SK-N-SH treated with all-trans-retinoic acid at 6 μM for 48 hours (cell line): Measurements from ENCODE around the gene TBC1D16.
"Not testable (repeated sequence)": the region's sequence is repeated elsewhere in the genome, so short reads cannot be mapped to it uniquely, and the experiment has no call there.

Experiments
- ATAC-seq: fragments of 200-7000 bp; cut with Tn5 transposase; 3 replicates; pipeline ENCODE4 v1.9.1; 2020; ENCODE audit warnings: mild to moderate bottlenecking, moderate library complexity
- ARNTL ChIP-seq: fragments of 450-650 bp; formaldehyde crosslinking; IDR thresholded peaks from 2 replicates; pipeline ENCODE4 v1.5.0; 2020; ENCODE audit warnings: low read depth, mild to moderate bottlenecking, moderate library complexity, borderline replicate concordance
- BACH2 ChIP-seq: fragments of 250-450 bp; sonication (Bioruptor Pico); IDR thresholded peaks from 2 replicates; pipeline ENCODE4 v1.9.0; 2021; ENCODE audit warnings: mild to moderate bottlenecking, borderline replicate concordance
- CREB5 ChIP-seq: fragments of 250-450 bp; sonication (Bioruptor Pico); IDR thresholded peaks from 2 replicates; pipeline ENCODE4 v1.5.1; 2020; ENCODE audit warnings: low read depth, mild to moderate bottlenecking, moderate library complexity
- CSDC2 ChIP-seq: fragments of 250-450 bp; sonication (Bioruptor Pico); IDR thresholded peaks from 2 replicates; pipeline ENCODE4 v1.5.0; 2020; ENCODE audit warnings: mild to moderate bottlenecking, moderate library complexity
- CSRNP3 ChIP-seq: fragments of 250-450 bp; sonication (Bioruptor Pico); IDR thresholded peaks from 2 replicates; pipeline ENCODE4 v1.5.1; 2021; ENCODE audit warnings: mild to moderate bottlenecking, moderate library complexity
- ESRRG ChIP-seq: fragments of 250-450 bp; sonication (Bioruptor Pico); IDR thresholded peaks from 2 replicates; pipeline ENCODE4 v1.6.1; 2021; ENCODE audit warnings: mild to moderate bottlenecking
- GLIS3 ChIP-seq: fragments of 250-450 bp; sonication (Bioruptor Pico); IDR thresholded peaks from 2 replicates; pipeline ENCODE4 v1.5.0; 2020; ENCODE audit warnings: mild to moderate bottlenecking, moderate library complexity
- ISL1 ChIP-seq: fragments of 250-450 bp; sonication (Bioruptor Pico); IDR thresholded peaks from 2 replicates; pipeline ENCODE4 v2.1.2; 2022; ENCODE audit warnings: mild to moderate bottlenecking, moderate library complexity
- OSR1 ChIP-seq: fragments of 250-450 bp; sonication (Bioruptor Pico); IDR thresholded peaks from 2 replicates; pipeline ENCODE4 v1.8.0; 2022; ENCODE audit warnings: moderate library complexity, mild to moderate bottlenecking, inconsistent platforms
- PATZ1 ChIP-seq: fragments of 250-450 bp; sonication (Bioruptor Pico); IDR thresholded peaks from 2 replicates; pipeline ENCODE4 v1.8.0; 2020; ENCODE audit warnings: mild to moderate bottlenecking, moderate library complexity, borderline replicate concordance
- POU6F1 ChIP-seq: fragments of 250-450 bp; sonication (Bioruptor Pico); IDR thresholded peaks from 2 replicates; pipeline ENCODE4 v1.8.0; 2021; ENCODE audit warnings: low read depth, mild to moderate bottlenecking, moderate library complexity, borderline replicate concordance
- PPARA ChIP-seq: fragments of 250-450 bp; sonication (Bioruptor Pico); IDR thresholded peaks from 2 replicates; pipeline ENCODE4 v1.5.0; 2020; ENCODE audit warnings: mild to moderate bottlenecking, borderline replicate concordance
- RARB ChIP-seq: fragments of 250-450 bp; sonication (Bioruptor Pico); IDR thresholded peaks from 2 replicates; pipeline ENCODE4 v1.8.0; 2021; ENCODE audit warnings: mild to moderate bottlenecking, moderate library complexity
- SNAI2 ChIP-seq: fragments of 250-450 bp; sonication (Bioruptor Pico); IDR thresholded peaks from 2 replicates; pipeline ENCODE4 v1.5.0; 2020; ENCODE audit warnings: mild to moderate bottlenecking, moderate library complexity
- TCF4 ChIP-seq: fragments of 250-450 bp; sonication (Bioruptor Pico); IDR thresholded peaks from 2 replicates; pipeline ENCODE4 v1.8.0; 2021; ENCODE audit warnings: mild to moderate bottlenecking, moderate library complexity, borderline replicate concordance
- TOX ChIP-seq: fragments of 250-450 bp; sonication (Bioruptor Pico); IDR thresholded peaks from 2 replicates; pipeline ENCODE4 v1.8.0; 2021; ENCODE audit warnings: mild to moderate bottlenecking, moderate library complexity, borderline replicate concordance
- TSHZ2 ChIP-seq: fragments of 250-450 bp; sonication (Bioruptor Pico); IDR thresholded peaks from 2 replicates; pipeline ENCODE4 v1.5.0; 2020; ENCODE audit warnings: mild to moderate bottlenecking, moderate library complexity
- ZFP30 ChIP-seq: fragments of 450-650 bp; formaldehyde crosslinking; IDR thresholded peaks from 2 replicates; pipeline ENCODE4 v1.5.0; 2022; ENCODE audit warnings: mild to moderate bottlenecking, moderate library complexity
- ZNF565 ChIP-seq: fragments of 450-650 bp; formaldehyde crosslinking; conservative IDR thresholded peaks from 2 replicates; pipeline ENCODE4 v1.5.0; 2020; ENCODE audit warnings: low read depth, mild to moderate bottlenecking, moderate library complexity
- ZNF8 ChIP-seq: fragments of 450-650 bp; formaldehyde crosslinking; IDR thresholded peaks from 2 replicates; pipeline ENCODE4 v1.5.0; 2020; ENCODE audit warnings: mild to moderate bottlenecking, moderate library complexity

The TBC1D16 gene

GRCh38 chr17:79959042-79959441 lies 76.6 kb downstream of the TBC1D16 start (continued):
- TF ChIP-seq POU6F1 (CRISPR knock-in tag) = no peak
- TF ChIP-seq PPARA (CRISPR knock-in tag) = no peak
- no peak for TF ChIP-seq CSRNP3
- no peak for TF ChIP-seq OSR1

GRCh38 chr17:79956853-79957252 lies 78.8 kb downstream of the TBC1D16 start:
- TF ChIP-seq TCF4 (no peak), CSDC2 (CRISPR knock-in tag) (no peak), RARB (CRISPR knock-in tag) (no peak), SNAI2 (CRISPR knock-in tag) (no peak), ZNF8 (no peak), ZNF565 (CRISPR knock-in tag) (no peak), BACH2 (CRISPR knock-in tag) (no peak), ZFP30 (CRISPR knock-in tag) (no peak), PPARA (CRISPR knock-in tag) (no peak), CREB5 (CRISPR knock-in tag) (no peak), PATZ1 (no peak), ISL1 (CRISPR knock-in tag) (no peak), OSR1 (no peak), ESRRG (CRISPR knock-in tag) (no peak), TOX (CRISPR knock-in tag) (no peak), GLIS3 (CRISPR knock-in tag) (no peak)
- no peak for ATAC-seq

- not testable (repeated sequence) for ATAC-seq
Measured at GRCh38 chr17:79956441-79956735, 79.3 kb downstream of the TBC1D16 start.

- no peak for ATAC-seq
- TF ChIP-seq RARB (CRISPR knock-in tag) (no peak), CREB5 (CRISPR knock-in tag) (no peak), ARNTL (CRISPR knock-in tag) (no peak), CSRNP3 (no peak), TSHZ2 (no peak), OSR1 (no peak), GLIS3 (CRISPR knock-in tag) (no peak), TOX (CRISPR knock-in tag) (no peak), POU6F1 (CRISPR knock-in tag) (no peak)
Measured at GRCh38 chr17:79955691-79956440, 79.8 kb downstream of the TBC1D16 start.
